NT2/D1 (cell line): Measurements from ENCODE around the gene B3GNT5.

Experiments
- DNase-seq: peaks from one replicate; pipeline ENCODE4 v3.0.0-alpha.2; 2011; ENCODE audit warnings: low read depth, low spot score
- H3K27me3 ChIP-seq: 2 replicates; pipeline ENCODE4 v1.6.0; 2011; ENCODE audit warnings: mild to moderate bottlenecking; ENCODE audit not compliant: insufficient read length, insufficient read depth
- H3K36me3 ChIP-seq: 2 replicates; pipeline ENCODE4 v1.6.1; 2011; ENCODE audit warnings: mild to moderate bottlenecking, low read length, mixed read lengths; ENCODE audit not compliant: insufficient read depth, insufficient read length
- H3K4me1 ChIP-seq: 2 replicates; pipeline ENCODE4 v1.5.1; 2011; ENCODE audit not compliant: insufficient read depth, insufficient read length
- H3K4me3 ChIP-seq: 2 replicates; pipeline ENCODE4 v1.5.1; 2011; ENCODE audit warnings: low read depth; ENCODE audit not compliant: insufficient read length
- H3K9ac ChIP-seq: 2 replicates; pipeline ENCODE4 v1.6.0; 2011; ENCODE audit warnings: low read depth; ENCODE audit not compliant: insufficient read length
- H3K9me3 ChIP-seq: 2 replicates; pipeline ENCODE4 v1.5.1; 2011; ENCODE audit warnings: mild to moderate bottlenecking, low read length; ENCODE audit not compliant: insufficient read depth
- SUZ12 ChIP-seq: IDR thresholded peaks from 2 replicates; pipeline ENCODE4 v1.6.1; 2011; ENCODE audit not compliant: insufficient read length, insufficient read depth; ENCODE audit errors: extremely low read depth
- YY1 ChIP-seq: IDR thresholded peaks from 2 replicates; pipeline ENCODE4 v1.6.1; 2011; ENCODE audit not compliant: insufficient read length, insufficient read depth
- ZNF274 ChIP-seq: IDR thresholded peaks from 2 replicates; pipeline ENCODE4 v1.6.1; 2011; ENCODE audit warnings: mild to moderate bottlenecking, low read depth, low read length

Gene B3GNT5

DNA sequence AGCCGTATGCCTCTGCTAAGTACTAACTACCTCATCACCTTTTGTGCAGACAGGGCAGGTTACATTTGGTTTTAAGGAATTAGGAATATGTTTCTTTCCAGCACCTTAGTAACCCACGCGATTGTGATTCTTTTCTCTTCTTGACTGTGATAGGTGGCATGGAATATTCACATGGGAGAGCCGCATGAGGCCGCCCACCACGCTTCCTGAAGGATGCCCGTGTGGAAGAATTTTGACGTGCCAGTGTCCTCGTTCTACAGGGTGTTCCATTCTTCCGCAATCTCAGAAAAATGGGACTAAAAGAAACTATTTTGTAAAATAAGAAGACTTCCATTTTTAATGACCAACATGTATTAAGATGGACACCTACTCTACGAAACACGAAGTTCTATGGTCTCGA lies 16.3 kb downstream of the B3GNT5 start:
- Histone ChIP-seq H3K4me3 (no peak overlapping the region), H3K4me1 (peaks cover 4% of the 10 kb centered on the region), H3K36me3 (peaks cover 14% of the 10 kb centered on the region), H3K9me3 (no peaks in the 10 kb centered on the region), H3K27me3 (no peaks in the 10 kb centered on the region), H3K9ac (no peak overlapping the region)
- no peak for DNase-seq
- no peak for TF ChIP-seq ZNF274
- TF ChIP-seq SUZ12 = no peak

DNA sequence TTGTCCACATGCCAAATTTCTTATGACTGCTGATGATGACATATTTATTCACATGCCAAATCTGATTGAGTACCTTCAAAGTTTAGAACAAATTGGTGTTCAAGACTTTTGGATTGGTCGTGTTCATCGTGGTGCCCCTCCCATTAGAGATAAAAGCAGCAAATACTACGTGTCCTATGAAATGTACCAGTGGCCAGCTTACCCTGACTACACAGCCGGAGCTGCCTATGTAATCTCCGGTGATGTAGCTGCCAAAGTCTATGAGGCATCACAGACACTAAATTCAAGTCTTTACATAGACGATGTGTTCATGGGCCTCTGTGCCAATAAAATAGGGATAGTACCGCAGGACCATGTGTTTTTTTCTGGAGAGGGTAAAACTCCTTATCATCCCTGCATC lies 17.3 kb downstream of the B3GNT5 start:
- no peak for DNase-seq
- H3K36me3 ChIP-seq = peaks cover 14% of the 10 kb centered on the region
- H3K9me3 ChIP-seq = no peaks in the 10 kb centered on the region
- no peak for TF ChIP-seq ZNF274
- TF ChIP-seq YY1 = no peak
- TF ChIP-seq SUZ12 = no peak
- no peak overlapping the region for H3K4me3 ChIP-seq
- no peaks in the 10 kb centered on the region for H3K27me3 ChIP-seq
- no peak overlapping the region for H3K9ac ChIP-seq
- H3K4me1 ChIP-seq = peaks cover 4% of the 10 kb centered on the region

DNA sequence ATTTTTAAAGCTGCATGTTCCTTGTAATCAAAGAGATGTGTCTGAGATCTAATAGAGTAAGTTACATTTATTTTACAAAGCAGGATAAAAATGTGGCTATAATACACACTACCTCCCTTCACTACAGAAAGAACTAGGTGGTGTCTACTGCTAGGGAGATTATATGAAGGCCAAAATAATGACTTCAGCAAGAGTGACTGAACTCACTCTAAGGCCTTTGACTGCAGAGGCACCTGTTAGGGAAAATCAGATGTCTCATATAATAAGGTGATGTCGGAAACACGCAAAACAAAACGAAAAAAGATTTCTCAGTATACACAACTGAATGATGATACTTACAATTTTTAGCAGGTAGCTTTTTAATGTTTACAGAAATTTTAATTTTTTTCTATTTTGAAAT lies 19.1 kb downstream of the B3GNT5 start:
- H3K4me3 ChIP-seq = no peak overlapping the region
- no peaks in the 10 kb centered on the region for H3K27me3 ChIP-seq
- H3K9ac ChIP-seq = no peak overlapping the region
- no peaks in the 10 kb centered on the region for H3K9me3 ChIP-seq
- TF ChIP-seq ZNF274 (no peak), YY1 (no peak), SUZ12 (no peak)
- no peak for DNase-seq
- peaks cover 14% of the 10 kb centered on the region for H3K36me3 ChIP-seq
- H3K4me1 ChIP-seq = peaks cover 4% of the 10 kb centered on the region

DNA sequence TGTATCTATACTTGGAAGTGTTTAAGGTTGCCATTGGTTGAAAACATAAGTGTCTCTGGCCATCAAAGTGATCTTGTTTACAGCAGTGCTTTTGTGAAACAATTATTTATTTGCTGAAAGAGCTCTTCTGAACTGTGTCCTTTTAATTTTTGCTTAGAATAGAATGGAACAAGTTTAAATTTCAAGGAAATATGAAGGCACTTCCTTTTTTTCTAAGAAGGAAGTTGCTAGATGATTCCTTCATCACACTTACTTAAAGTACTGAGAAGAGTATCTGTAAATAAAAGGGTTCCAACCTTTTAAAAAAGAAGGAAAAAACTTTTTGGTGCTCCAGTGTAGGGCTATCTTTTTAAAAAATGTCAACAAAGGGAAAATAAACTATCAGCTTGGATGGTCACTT lies 19.7 kb downstream of the B3GNT5 start:
- Histone ChIP-seq H3K9ac (no peak overlapping the region), H3K4me3 (no peak overlapping the region), H3K9me3 (no peaks in the 10 kb centered on the region), H3K36me3 (peaks cover 14% of the 10 kb centered on the region), H3K4me1 (no peaks in the 10 kb centered on the region), H3K27me3 (no peaks in the 10 kb centered on the region)
- DNase-seq = no peak
- TF ChIP-seq YY1 (no peak), ZNF274 (no peak), SUZ12 (no peak)

DNA sequence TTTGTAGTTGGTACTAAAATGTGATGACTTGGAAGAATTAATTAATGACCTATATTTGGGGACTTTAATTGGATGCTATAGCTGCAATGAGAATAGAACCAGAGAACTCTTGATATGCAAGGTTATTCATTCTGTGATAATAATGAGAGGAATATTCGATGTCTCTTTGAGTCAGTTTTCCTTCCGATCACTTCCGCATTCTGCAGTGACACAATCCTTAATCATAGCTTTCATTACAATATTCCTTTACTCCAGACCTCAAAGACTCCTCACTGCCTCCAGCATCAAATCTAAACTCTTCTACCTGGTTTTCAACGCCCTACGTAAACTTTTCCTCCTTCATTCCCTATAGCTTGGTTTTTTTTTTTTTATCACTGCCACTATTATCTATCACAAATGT lies 21.6 kb downstream of the B3GNT5 start:
- DNase-seq = no peak
- H3K4me3 ChIP-seq = no peak overlapping the region
- H3K9me3 ChIP-seq = no peaks in the 10 kb centered on the region
- H3K9ac ChIP-seq = no peak overlapping the region
- H3K4me1 ChIP-seq = peaks cover 3% of the 10 kb centered on the region
- H3K27me3 ChIP-seq = no peaks in the 10 kb centered on the region
- no peak for TF ChIP-seq SUZ12
- H3K36me3 ChIP-seq = peaks cover 12% of the 10 kb centered on the region

DNA sequence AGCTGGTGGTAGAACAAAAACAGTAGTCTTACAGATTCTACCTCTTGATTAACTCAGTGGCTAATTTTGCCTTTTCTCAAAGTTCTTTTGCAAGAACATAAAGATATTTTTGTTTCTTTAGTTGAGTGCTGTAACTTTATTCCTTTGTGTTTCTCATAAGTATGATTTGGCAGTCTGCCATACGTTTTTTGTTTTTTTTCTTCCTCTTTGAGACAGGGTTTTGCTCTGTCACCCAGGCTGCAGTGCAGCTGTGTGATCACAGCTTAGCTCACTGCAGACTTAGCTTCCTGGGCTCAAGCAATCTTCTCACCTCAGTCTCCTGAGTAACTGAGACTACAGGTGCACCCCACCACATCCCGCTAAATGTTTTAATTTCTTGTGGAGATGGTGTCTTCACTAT lies 22.4 kb downstream of the B3GNT5 start:
- DNase-seq = no peak
- Histone ChIP-seq H3K9me3 (no peaks in the 10 kb centered on the region), H3K27me3 (no peaks in the 10 kb centered on the region), H3K9ac (no peak overlapping the region), H3K4me3 (no peak overlapping the region), H3K36me3 (peaks cover 7% of the 10 kb centered on the region), H3K4me1 (peaks cover 4% of the 10 kb centered on the region)
- TF ChIP-seq SUZ12 = no peak

DNA sequence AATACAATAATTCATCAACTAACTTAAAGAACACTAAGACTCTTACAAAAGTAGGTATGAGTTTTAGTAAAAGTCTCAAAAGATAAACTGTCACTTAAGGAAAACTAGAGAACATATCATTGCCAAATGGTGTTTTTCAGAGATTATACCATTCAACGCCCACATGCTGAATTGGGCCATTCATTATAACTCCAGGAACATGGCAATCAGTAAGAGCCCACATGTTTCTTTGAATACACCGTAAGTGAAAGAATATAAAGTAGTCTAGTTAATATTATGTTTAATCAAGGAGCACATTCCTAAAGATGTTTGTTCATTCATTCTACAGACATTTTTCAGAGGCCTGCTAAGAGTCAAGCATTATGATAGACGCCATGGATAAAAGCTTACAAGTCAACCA lies 22.9 kb downstream of the B3GNT5 start:
- Histone ChIP-seq H3K4me3 (no peak overlapping the region), H3K9ac (no peak overlapping the region), H3K36me3 (peaks cover 1% of the 10 kb centered on the region), H3K9me3 (no peaks in the 10 kb centered on the region), H3K4me1 (peaks cover 4% of the 10 kb centered on the region), H3K27me3 (no peaks in the 10 kb centered on the region)
- DNase-seq = no peak
- no peak for TF ChIP-seq SUZ12
- no peak for TF ChIP-seq ZNF274
- no peak for TF ChIP-seq YY1

DNA sequence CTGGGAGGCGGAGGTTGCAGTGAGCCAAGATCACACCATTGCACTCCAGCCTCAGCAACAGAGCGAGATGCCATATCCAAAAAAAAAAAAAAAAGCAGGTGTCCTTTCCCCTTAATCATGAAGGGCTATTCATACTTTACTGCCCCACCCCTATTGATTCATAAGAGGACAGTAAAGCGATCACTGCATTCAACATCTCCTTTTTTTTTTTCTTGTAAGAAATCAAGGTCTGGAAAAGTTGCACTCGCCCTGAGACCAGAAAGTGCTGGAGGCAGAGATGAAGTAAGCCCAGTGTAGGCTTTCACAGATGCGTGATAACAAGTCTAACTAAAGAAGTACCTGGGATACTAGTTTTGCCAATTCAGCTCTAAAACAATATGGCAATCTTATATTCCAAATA lies 24.2 kb downstream of the B3GNT5 start:
- H3K27me3 ChIP-seq = no peaks in the 10 kb centered on the region
- H3K4me1 ChIP-seq = peaks cover 4% of the 10 kb centered on the region
- H3K36me3 ChIP-seq = no peaks in the 10 kb centered on the region
- no peak for DNase-seq
- no peaks in the 10 kb centered on the region for H3K9me3 ChIP-seq
- no peak overlapping the region for H3K9ac ChIP-seq
- no peak overlapping the region for H3K4me3 ChIP-seq
- TF ChIP-seq ZNF274 (no peak), YY1 (no peak), SUZ12 (no peak)
